Measurements from ENCODE around the gene ETFA.

Gene ETFA

GRCh38 chr15:76253691-76254473 is 57.4 kb downstream of the ETFA start:
- no peak overlapping the region for H3K4me3 ChIP-seq (ENCODE audit: low read depth, low read length)
- TF ChIP-seq CTCF (IDR thresholded peaks at IDR 0.05; ENCODE audit: low read depth, low read length, missing control alignments) = no peak
- no peak for DNase-seq (ENCODE audit: low read depth)

DNA sequence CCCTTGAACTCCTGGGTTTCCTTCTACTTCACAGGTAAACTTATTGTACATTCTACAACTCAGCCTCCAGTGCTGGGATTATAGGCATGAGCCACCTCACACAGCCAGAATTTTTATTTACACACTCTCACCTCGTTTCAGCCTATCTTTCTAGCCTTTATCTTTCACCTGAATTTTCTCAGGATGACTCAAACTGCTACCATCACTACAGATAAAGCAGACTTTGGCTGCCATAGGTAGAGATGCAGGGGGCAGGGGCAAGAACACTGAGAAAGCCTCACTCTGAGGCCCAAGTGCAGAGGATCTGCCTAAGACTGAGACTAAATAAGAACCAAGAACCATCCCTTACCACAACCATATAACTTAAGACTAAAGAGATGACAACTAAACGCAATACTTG is 59.0 kb downstream of the ETFA start:
- no peak overlapping the region for H3K4me3 ChIP-seq (ENCODE audit: low read depth, low read length)
- DNase-seq (ENCODE audit: low read depth) = no peak
- no peak for TF ChIP-seq CTCF (IDR thresholded peaks at IDR 0.05; ENCODE audit: low read depth, low read length, missing control alignments)

DNA sequence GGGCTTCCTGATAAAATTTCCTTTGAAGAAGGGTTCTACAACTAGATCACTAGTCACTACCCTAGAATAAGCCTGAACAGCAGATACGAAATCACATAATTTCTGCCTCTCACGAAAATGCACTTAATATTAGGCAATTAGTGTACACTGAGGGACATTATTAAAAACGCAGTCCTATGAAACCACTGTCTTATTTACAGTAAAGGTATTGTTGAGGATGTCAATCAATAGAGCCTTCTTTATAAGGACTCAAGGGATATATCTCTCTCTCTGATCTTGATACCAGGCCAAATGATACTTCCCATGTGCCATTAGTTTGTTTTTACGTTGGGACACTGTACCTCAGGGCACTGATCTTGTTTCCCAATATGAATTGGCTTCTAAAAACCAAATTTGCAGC is 59.6 kb downstream of the ETFA start:
- no peak for TF ChIP-seq CTCF (IDR thresholded peaks at IDR 0.05; ENCODE audit: low read depth, low read length, missing control alignments)
- H3K4me3 ChIP-seq (ENCODE audit: low read depth, low read length) = no peak overlapping the region

DNA sequence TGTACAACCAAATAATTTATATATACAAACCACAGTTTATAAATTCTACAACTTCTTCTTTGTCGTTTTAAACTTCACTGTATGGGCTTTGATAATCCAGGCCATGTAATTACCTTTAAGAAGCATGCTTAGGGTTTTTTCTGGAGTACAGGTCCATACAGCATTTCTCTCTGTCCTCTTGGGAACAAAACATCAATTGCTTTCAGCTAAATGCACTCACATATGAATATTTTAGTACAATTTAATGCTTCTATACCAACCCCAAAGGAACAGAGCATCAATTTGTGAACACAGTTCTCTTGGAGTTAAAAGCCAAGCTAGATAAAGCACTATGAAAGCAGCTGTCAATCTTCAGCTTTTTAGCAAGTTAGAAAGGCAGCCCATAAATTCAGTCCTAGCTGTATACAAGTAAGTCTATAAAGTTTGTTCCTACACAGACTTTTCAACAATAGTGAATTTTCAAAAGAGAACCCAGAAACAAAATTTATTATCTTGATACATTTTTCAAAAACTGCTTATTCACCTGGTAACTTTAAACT is 66.1 kb downstream of the ETFA start:
- H3K4me3 ChIP-seq (ENCODE audit: low read depth, low read length) = no peak overlapping the region
- TF ChIP-seq CTCF (IDR thresholded peaks at IDR 0.05; ENCODE audit: low read depth, low read length, missing control alignments) = no peak
- no peak for DNase-seq (ENCODE audit: low read depth)

More for the DNA sequence above, 59.6 kb downstream of the ETFA start:
- DNase-seq (ENCODE audit: low read depth) = no peak

GRCh38 chr15:76239786-76240185 is 71.5 kb downstream of the ETFA start:
- H3K4me3 ChIP-seq (ENCODE audit: low read depth, low read length) = no peak overlapping the region
- DNase-seq (ENCODE audit: low read depth) = no peak
- TF ChIP-seq CTCF (IDR thresholded peaks at IDR 0.05; ENCODE audit: low read depth, low read length, missing control alignments) = no peak

- TF ChIP-seq CTCF (IDR thresholded peaks at IDR 0.05; ENCODE audit: low read depth, low read length, missing control alignments) = no peak
- H3K4me3 ChIP-seq (ENCODE audit: low read depth, low read length) = no peak overlapping the region
- DNase-seq (ENCODE audit: low read depth) = no peak
Measured at GRCh38 chr15:76236350-76236749, 74.9 kb downstream of the ETFA start.

Data from GM12864 (cell line).